Measurements from ENCODE around the gene TMEM181. TPM values are rescaled to one million over a fixed set of nuclear protein-coding genes. Genes with fewer than 3 reads are reported as not detected.
"Not testable (repeated sequence)": the region's sequence is repeated elsewhere in the genome, so short reads cannot be mapped to it uniquely, and the experiment has no call there.

Gene TMEM181
- total RNA-seq, 6 experiments from 2014 or later = 11.3 to 14.0 (median 12.5) TPM

GRCh38 chr6:158604048-158604406 lies 44.1 kb downstream of the TMEM181 start:
- H3K4me1 ChIP-seq = no peaks in the 10 kb centered on the region
- H3K9me3 ChIP-seq = no peaks in the 10 kb centered on the region
- TF ChIP-seq POLR2A (IDR thresholded peaks at IDR 0.05) (no peak), CTCF (IDR thresholded peaks at IDR 0.05) (no peak)
- H3K27ac ChIP-seq = no peak overlapping the region
- WGBS (ENCODE audit: insufficient coverage, low coverage, low lambda C conversion rate, missing lambda C conversion rate) = 83% methylated on average over 5 of the region's 6 CpGs
- intact Hi-C loops (cut with DNase I) = no loop called here
- ATAC-seq = no peak
- no peak for DNase-seq
- H3K4me3 ChIP-seq = no peak overlapping the region
- H3K36me3 ChIP-seq = peaks cover 0 to 13% (median 7%) of the 10 kb centered on the region in 4 donors
- H3K27me3 ChIP-seq = no peaks in the 10 kb centered on the region

- Histone ChIP-seq H3K9me3 (no peaks in the 10 kb centered on the region), H3K4me3 (no peak overlapping the region), H3K27me3 (no peaks in the 10 kb centered on the region), H3K36me3 (peaks cover 0 to 22% (median 9%) of the 10 kb centered on the region in 4 donors), H3K27ac (no peak overlapping the region), H3K4me1 (no peaks in the 10 kb centered on the region)
- 33% methylated on average over 13 of the region's 13 CpGs for WGBS (ENCODE audit: insufficient coverage, low coverage, low lambda C conversion rate, missing lambda C conversion rate)
- ATAC-seq (peak; percentile 86 to 95 (median 87)), DNase-seq (no peak)
- TF ChIP-seq POLR2A (IDR thresholded peaks at IDR 0.05) (no peak), CTCF (IDR thresholded peaks at IDR 0.05) (peak; percentile 56 to 63 (median 60))
- intact Hi-C loops (cut with DNase I) = no loop called here
Observed at GRCh38 chr6:158605266-158605878, 45.5 kb downstream of the TMEM181 start.

- ATAC-seq; H3K4me1 ChIP-seq; H3K4me3 ChIP-seq; H3K27ac ChIP-seq; intact Hi-C loops (cut with DNase I); H3K9me3 ChIP-seq; H3K27me3 ChIP-seq; DNase-seq: not testable (repeated sequence)
- peaks cover 0 to 25% (median 10%) of the 10 kb centered on the region in 4 donors for H3K36me3 ChIP-seq
- 97% methylated on average over 15 of the region's 15 CpGs for WGBS (ENCODE audit: insufficient coverage, low coverage, low lambda C conversion rate, missing lambda C conversion rate)
Observed at GRCh38 chr6:158606011-158606410, 46.1 kb downstream of the TMEM181 start.

GRCh38 chr6:158606935-158607334 lies 47.0 kb downstream of the TMEM181 start:
- Histone ChIP-seq H3K9me3 (no peaks in the 10 kb centered on the region), H3K4me1 (no peaks in the 10 kb centered on the region), H3K36me3 (peaks cover 0 to 25% (median 10%) of the 10 kb centered on the region in 4 donors), H3K4me3 (no peak overlapping the region), H3K27ac (no peak overlapping the region), H3K27me3 (no peaks in the 10 kb centered on the region)
- intact Hi-C loops (cut with DNase I) = no loop called here
- ATAC-seq (no peak), DNase-seq (no peak)
- no peak for TF ChIP-seq POLR2A (IDR thresholded peaks at IDR 0.05)
- no peak for TF ChIP-seq CTCF (IDR thresholded peaks at IDR 0.05)
- 97% methylated on average over 4 of the region's 7 CpGs for WGBS (ENCODE audit: insufficient coverage, low coverage, low lambda C conversion rate, missing lambda C conversion rate)

- Histone ChIP-seq H3K27me3 (no peaks in the 10 kb centered on the region), H3K9me3 (no peaks in the 10 kb centered on the region), H3K4me3 (no peak overlapping the region), H3K27ac (no peak overlapping the region), H3K36me3 (peaks cover 0 to 25% (median 10%) of the 10 kb centered on the region in 4 donors), H3K4me1 (no peaks in the 10 kb centered on the region)
- WGBS (ENCODE audit: insufficient coverage, low coverage, low lambda C conversion rate, missing lambda C conversion rate) = 96% methylated on average over 9 of the region's 14 CpGs
- ATAC-seq (no peak), DNase-seq (no peak)
- TF ChIP-seq POLR2A (IDR thresholded peaks at IDR 0.05) (no peak), CTCF (IDR thresholded peaks at IDR 0.05) (no peak)
- intact Hi-C loops (cut with DNase I) = no loop called here
Observed at GRCh38 chr6:158607411-158608170, 47.7 kb downstream of the TMEM181 start.

Measured in right lobe of liver (tissue), 6 donors.